Stimulated activated CD8-positive, alpha-beta memory T cell treated with anti-CD3 and anti-CD28 coated beads, Interleukin-7, amount 100 ng/mL, for 48 hours (primary cell): ENCODE measurements around the gene SARS1.
"Not testable (repeated sequence)": the region's sequence is repeated elsewhere in the genome, so short reads cannot be mapped to it uniquely, and the experiment has no call there.

Source experiments
- DNase-seq, 2 donors: peaks; one replicate each; pipeline ENCODE4 v3.0.0-alpha.2; 2020; ENCODE audit warnings: low read depth in 1 of 2; ENCODE audit errors: extremely low read depth in 1 of 2

SARS1 gene

GRCh38 chr1:109192433-109192832, 21.3 kb upstream of the SARS1 start:
- no peak for DNase-seq

DNA sequence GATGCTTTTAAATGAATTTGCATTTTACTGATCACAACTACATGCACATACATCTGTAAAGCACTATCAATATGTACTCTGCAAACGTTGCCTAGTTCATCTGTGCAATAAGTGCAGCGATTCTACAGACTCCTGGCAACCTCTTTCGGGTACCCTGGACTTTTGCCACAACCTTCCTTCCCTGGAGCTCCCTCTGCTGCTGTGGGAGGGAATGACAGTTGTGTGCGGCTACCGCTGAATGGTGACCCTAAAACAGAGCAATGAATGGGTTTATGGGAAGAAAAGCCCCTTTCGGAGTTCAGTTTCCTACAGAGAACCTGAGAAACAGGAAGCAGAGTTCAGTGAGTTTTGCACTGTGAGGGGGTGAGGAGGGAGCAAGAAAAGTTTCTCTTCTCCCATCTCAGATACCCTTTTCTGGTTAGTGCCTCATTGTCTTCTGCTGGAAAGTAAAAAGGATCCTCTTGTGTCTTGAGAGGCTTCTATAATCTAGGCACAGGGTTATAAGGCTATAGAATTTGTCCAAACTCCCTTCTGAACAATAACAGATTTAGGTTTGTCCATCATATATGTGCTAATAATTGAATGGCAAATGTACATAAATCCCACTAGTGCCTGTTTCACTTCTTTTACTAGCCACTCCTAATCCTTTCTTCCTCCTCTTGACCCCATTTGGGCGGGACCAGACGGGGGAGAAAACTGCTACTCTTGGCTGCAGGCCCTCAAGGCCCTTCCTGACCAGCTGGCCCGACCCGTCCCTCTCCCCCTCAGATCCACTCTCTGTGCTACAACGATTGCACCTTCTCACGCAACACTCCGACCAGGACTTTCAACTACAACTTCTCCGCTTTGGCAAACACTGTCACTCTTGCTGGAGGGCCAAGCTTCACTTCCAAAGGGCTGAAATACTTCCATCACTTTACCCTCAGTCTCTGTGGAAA, 19.8 kb upstream of the SARS1 start:
- peak in 1 of 2 donors; percentile 34 for DNase-seq

- peak in 1 of 2 donors; percentile 27 for DNase-seq
Measured at GRCh38 chr1:109197158-109198042, 16.3 kb upstream of the SARS1 start.

DNA sequence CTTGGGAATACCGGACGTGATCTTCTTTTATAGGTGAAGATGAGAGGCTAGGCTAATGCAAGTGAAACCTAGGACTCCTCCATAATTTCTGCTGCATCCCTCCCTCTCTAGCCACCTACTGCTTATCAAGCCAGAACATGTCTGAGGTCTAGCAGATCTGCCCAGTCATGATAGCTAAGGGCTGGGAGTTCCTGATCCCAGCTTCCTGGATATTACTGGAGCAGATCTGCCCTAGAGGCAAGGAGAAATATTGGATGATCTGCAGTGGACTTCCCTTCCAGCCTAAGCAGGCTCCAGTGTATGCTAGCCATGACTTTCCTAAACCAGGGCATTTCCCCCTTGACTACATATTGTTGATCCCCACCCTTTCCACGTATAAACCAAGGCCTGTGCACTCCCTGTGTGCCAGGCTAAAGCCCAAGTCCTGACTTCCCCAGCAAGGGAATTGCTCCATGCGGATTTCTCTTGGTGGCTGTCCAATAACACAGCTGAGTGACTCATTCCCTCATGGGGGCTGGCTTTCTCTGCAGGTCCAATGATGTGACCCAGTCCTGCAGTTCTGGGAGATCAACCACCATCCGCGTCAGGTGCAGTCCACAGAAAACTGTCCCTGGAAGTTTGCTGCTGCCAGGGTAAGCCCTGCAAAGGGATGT, 15.5 kb upstream of the SARS1 start:
- no peak for DNase-seq

DNA sequence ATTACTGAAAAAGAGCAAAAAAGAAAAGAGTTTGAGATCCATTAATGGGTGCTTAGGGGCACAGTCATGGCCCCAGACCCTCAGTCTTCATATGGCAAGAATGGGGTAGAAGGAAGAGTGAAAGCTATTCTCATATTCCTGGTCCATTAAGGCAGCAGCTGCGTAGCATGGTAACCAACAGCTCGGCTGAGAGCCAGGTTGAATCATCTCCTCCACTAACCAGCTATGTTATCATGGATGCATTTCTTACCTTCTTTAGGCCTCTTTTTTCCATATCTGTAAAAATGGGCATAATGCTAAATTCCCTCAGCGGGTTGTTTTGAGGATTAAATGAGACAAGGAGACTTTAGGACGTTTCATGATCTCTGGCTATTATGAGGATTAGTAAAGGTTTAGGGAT, 15.0 kb upstream of the SARS1 start:
- no peak for DNase-seq

DNA sequence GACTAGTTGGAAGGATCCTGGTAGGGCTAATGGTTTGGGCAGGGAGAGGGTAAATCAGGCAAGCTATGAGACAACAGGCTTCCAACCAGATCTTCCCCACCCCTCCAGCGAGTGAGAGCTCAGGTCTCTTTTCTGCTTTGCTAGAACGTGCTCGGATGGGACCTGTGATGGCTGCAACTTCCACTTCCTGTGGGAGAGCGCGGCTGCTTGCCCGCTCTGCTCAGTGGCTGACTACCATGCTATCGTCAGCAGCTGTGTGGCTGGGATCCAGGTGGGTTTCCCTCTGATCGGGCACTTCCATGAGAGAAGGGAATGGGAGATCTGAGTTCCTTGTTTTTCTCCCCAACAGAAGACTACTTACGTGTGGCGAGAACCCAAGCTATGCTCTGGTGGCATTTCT, 14.0 kb upstream of the SARS1 start:
- DNase-seq, result no peak

GRCh38 chr1:109201123-109201703, 12.5 kb upstream of the SARS1 start:
- peak; percentile 45 to 84 for DNase-seq

GRCh38 chr1:109204484-109204883, 9.2 kb upstream of the SARS1 start:
- no peak for DNase-seq

- DNase-seq, result no peak
Measured at GRCh38 chr1:109206339-109206738, 7.4 kb upstream of the SARS1 start.

DNA sequence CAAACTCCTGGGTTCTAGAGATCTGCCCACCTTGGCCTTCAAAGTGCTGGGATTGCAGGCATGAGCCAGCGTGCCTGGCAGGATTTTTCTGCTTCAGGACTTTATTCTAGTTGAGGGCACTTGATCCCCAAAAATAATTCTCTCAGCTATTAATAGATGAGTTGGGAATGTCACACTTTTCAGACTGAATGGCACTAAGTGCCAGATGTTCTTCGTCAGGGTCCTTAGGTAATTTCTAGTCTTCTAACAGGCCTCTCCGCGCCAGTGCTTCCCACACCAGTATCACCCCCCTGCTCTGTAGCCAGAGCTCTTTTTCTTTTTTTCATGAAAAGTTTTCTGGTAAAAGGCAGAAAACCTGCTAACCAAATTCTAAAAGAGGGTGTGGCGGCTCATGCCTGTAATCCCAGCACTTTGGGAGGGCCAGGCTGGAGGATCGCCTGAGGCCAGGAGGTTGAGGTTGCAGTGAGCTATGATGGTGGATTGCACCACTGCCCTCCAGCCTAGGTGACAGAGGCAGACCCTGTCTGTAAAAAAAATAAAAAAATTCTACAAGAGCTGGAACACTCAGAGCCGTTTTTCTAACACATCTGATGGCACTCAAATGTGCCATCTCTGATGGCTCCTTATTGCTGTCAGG, 6.1 kb upstream of the SARS1 start:
- DNase-seq, result no peak

- no peak for DNase-seq
Measured at GRCh38 chr1:109208394-109208793, 5.3 kb upstream of the SARS1 start.

- no peak for DNase-seq
Measured at GRCh38 chr1:109208836-109209463, 4.8 kb upstream of the SARS1 start.

DNA sequence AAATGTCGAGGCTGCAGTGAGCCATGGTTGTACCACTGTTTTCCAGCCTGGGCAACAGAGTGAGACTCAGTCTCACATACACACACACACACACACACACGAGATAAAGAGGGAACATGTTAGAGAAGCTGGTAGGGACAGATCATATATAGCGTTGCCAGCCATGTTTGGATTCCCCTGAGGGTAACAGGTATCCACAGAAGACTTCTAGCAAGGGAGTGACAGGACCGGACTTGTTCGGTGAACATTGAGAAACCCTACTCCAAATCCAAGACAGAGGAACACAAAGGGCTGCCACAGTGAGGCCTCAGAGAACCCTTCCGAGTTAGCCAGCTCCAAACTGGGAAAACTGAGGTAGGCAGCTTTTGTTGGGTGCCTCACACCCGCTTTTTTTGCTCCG, 3.7 kb upstream of the SARS1 start:
- no peak for DNase-seq

DNA sequence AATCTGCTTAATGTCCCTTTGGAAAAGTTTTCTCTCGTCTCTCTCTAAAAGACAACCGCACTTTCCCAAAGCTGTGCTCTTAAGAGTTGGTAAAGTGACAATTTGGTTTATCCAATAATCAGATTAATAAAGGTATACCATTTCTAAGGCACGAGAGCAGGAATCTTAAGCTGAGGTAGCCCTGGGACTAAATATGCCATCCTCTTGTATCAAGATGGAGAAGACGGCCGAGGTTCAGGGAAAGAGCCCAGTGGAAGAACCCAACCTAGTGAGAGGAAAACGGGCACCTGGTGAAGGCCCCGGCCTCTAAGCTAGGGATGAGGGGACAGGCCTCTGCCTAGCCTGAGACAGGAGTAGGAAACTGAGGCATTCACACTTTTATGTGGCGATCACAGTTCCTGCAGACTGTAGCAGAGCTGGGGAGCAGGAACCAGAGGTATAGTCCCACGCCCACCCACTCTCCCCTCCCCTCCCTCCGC, 334 bp upstream of the SARS1 start:
- DNase-seq, result no peak

DNA sequence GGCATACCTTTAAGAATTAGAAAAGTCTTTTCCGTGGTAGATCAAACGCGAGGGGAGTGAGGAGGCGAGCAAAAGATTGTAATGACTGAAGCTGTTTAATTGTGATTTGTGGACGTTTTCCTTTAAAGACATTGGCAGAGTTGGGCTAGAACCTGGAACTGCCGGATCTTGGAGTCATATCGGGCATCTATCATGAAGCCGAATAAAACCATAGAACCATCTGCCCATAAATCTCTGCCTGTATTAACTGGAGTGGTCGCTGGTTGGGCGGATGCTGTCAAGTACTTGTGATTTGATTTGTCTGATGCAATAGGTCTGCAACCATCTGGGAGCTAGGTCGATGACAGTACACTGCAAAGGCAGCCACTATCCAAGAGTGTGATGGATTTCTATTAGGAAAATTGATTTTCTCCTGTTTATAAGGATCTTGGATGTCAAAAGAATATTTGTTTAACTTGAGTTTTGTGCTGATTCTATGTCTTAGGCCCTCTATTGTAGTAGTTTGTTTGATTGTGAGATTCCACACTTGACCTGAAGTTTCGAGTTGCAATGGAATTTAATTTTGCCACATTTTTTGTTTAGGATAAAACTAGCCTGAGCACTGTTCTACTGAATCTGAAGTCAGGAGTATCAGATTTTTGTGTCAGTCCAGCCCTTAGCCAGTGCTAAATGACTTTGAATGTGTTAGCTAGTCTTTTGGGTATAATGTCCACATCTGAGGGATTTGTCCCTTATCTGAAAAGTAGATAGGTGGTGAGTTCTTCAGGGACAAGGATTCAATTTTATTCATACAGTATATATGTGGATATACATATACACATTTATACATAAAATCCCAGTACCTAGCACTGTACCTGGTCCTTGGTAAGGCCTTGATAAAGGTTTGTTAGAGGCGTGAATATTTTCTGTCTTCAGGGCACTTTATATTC, 1.2 kb downstream of the SARS1 start:
- peak in 1 of 2 donors; percentile 37 for DNase-seq

- no peak for DNase-seq
Measured at GRCh38 chr1:109216662-109217061, 2.9 kb downstream of the SARS1 start.

DNA sequence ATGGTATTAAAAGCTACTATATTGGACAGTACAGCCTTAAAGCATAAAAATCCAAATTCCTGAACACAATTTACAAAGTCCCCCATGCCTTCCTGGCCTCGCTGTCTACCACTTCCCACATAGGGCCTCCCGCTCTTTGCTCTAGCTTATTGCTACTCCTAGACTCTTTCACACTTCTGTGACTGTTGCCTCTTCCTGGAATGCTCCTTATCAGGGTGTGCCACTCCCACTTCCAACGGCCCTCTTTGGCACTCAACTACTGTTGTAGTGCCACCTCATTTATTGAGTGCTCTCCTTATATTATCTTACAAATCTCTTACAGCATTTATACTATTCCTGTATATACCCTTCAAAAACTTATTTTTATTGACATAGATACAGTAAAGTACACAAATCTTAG, 4.8 kb downstream of the SARS1 start:
- no peak for DNase-seq

DNA sequence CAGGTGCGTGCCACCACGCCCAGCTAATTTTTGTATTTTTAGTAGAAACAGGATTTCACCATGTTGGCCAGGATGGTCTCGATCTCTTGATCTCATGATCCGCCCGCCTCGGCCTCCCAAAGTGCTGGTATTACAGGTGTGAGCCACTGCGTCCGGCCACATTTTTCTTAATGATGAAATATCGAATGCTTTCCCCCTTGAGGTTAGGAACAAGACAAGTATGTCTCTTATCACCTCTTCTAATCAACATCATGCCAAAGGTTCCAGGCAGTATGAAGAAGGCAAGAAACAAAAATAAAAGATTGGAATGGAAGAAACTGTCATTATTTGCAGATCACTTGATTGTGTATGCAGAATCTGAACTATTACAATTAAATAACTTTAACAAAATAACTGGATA, 7.5 kb downstream of the SARS1 start:
- DNase-seq, result not testable (repeated sequence)

DNA sequence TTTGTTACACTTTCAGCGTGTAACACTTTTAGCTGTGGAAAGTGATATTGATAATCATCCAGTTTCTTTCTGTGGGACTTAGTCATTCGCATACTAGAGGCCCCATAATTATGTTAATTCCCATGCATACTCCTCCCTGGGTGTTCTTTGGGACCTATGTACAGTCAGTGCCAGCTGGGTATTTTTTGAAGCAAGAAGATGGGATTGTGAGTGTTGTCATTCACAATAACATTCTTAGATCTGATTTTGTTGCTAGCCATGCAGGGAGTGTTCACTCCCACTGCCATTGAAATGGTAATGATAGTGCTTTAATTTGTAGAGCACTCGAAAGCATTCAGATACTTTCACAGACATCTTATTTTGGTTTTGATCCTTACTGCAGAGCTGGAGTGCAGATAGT, 11.6 kb downstream of the SARS1 start:
- DNase-seq, result no peak
